Measurements from ENCODE around the gene KCNIP3.
"Not testable (repeated sequence)": the region's sequence is repeated elsewhere in the genome, so short reads cannot be mapped to it uniquely, and the experiment has no call there.

The KCNIP3 gene

GRCh38 chr2:95433373-95433772, 136.2 kb downstream of the KCNIP3 start:
- DNase-seq = not testable (repeated sequence)

- DNase-seq = not testable (repeated sequence)
Measured at GRCh38 chr2:95433973-95434372, 136.8 kb downstream of the KCNIP3 start.

DNA sequence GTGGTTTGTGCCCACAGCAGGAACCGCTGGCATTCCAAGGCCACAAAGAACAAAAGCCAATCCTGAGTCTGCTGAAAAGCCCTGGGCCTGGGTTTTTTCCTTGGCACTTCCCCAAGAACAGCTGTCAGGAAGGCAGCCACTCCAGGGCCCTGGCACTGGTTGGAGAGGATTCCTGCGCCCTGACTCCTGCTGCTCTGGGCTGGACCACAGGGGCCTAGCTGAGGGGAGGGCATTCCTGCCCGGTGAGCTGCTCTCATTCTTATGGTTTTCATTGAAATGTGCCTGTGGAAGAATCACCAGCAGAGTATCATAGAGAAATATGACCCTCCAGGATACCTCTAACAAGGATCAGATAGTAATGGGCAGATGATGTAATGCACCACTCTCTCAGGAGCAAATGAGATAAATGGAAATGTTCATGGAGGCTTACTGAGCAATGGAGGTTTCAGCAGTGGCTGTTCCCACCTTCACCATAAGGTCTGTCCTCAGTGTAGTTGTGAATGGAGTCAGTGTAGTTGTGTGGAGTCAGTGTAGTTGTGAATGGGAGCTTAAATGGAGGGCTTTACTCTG, 137.4 kb downstream of the KCNIP3 start:
- not testable (repeated sequence) for DNase-seq

DNA sequence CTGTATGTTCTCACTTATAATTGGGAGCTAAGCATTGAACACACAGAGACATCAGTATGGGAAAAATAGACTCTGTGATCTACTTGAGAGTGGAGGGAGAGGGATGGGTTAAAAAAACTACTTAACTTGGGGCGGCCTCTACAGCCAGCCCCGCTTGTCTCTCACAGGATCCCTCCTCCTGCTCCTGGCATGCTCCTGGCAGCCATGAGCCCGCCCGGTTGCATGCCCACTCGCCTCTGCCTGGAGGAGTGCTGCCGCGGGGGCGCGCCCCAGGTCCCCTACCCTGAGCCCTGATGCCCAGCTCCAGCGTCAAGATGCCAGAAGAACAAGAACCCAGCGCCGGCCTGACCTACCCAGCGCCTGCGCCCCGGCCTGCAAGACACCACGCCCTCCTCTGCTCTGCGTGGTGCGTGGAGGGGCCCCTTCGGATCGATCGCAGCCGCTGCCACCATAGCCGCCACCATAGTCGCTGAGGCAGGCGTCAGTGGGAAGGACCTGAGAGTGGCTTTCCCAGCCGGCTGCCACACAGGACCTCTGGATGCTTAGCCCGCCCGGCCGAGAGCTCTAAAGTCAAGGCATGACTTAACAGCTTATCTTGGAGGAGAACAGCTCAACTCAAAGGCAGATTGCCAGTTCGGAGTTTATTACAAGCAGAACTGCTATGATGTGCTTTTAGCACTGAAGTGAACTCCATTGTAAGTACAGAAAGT, 138.2 kb downstream of the KCNIP3 start:
- DNase-seq = not testable (repeated sequence)
